Ramos (cell line): ENCODE results near the gene PDCD7.
"Not testable (repeated sequence)": the region's sequence is repeated elsewhere in the genome, so short reads cannot be mapped to it uniquely, and the experiment has no call there.

Experiments used
- in situ Hi-C: fragments of 300-500 bp; cut with MboI; formaldehyde crosslinking; loops from one replicate; pipeline ENCODE4 v1.14.3; 2022; ENCODE audit warnings: low sequenced_read_pairs; ENCODE audit not compliant: unreplicated experiment

Gene PDCD7

DNA sequence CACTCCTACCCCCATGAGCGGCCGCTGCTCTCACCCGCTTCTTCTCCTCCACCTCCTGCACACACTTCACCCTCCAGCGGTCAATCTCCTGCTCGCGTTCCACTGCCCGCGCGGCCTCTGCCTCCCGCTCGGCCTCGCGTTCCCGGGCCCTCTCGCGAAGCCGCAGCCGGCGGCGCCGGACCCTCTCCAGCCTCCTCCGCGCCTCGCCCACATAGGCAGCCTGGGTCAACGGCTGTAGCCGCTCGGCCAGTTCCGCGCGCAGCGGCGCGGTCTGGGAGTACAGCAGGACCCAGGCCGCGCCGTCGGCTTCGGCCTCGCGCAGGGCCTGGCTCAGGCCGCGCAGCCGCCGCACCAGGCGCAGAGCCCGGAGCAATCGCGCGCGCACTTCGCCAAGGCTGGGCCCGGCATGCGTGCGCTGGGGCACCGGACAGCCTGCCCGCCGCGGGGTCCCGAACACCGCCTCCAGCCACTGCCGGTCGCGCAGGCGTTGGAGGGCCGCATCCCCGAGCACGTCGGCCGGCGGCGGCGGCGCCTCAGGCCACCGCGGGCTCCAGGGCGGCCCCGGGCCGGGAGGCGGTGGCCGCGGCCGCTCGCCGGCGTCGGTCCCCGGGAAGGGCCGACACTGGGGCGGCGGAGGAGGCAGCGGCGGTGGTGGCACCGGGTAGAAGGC, 595 bp downstream of the PDCD7 start:
- in situ Hi-C loops = no loop called here

DNA sequence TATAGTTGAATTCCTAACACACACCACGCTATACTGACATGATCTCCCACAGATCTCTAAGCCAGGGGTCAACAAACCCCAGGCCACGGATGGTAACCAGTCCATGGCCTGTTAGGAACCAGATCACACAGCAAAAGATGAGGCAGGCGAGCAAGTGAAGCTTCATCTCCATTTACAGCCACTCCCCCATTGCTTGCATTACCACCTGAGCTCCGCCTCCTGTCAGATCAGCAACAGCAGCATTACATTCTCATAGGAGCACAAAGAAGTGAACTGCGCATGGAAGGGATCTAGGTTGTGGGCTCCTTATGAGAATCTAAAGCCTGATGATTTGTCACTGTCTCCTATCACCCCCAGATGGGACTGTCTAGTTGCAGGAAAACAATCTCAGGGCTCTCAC, 2.7 kb downstream of the PDCD7 start:
- in situ Hi-C loops = no loop called here

GRCh38 chr15:65115542-65115941, 18.1 kb downstream of the PDCD7 start:
- in situ Hi-C loops = no loop called here

- in situ Hi-C loops = no loop called here
These were observed 18.5 kb downstream of the PDCD7 start, which contains the start of gene UBAP1L for GRCh38 chr15:65115086-65115485. TSS of gene UBAP1L (minus strand) at chr15:65115200. CDS start at chr15:65106215, 8,985 bp downstream.

DNA sequence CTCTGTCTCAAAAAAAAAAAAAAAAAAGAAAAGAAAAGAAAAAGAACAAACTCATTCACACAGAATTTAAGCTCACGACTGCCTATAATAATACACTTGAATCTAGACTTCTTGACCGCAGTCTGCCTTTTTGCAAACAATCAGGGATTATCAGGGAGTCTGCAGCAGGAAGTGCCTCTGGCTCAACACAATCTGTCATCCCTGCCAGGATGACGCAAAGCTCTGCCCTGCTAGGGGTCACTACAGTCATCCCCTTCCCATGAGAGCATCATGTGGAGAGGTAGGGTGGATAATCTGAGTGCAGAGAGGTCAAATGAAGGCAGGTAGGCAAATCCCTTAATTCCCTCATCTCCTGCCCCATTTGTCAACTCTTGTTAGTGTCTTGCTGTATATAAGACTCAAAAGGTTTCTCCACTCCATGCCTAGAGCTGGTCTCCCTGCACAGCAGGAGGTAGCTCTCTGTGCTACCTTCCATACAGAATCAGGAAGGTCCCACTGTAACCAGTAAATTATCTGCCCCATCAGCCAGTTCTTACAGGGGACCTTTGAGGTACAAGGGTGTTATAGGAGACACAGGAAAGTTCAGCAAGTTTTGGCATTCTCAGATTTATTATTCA, 22.8 kb downstream of the PDCD7 start:
- in situ Hi-C loops = no loop called here

DNA sequence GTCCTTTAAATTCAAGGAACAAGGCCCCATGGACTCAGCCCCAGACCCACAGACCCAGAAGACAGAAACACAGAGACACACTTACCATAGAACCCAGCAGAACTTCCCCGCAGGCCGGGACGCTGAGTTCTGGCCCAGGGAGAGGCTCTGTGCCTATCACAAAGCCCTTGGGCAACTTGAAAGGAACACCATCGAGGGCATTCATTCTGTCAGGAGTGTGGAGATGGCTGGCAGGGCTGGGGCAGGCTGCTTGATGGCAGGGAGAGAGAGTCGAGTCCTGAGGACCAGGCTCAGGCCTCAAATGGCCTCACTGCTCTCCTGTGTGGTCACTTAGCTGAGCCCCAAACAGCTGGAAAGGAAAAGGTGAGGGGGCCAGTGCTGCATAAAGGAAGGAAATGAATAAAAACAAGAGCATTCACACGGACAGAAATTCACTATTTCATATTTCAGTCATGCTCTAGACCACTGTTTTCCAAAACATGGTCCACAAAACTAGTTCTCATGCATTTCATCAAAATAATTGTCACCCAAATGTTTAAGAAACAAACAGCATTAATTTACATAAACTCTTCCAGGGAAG, 27.5 kb downstream of the PDCD7 start:
- in situ Hi-C loops = no loop called here

DNA sequence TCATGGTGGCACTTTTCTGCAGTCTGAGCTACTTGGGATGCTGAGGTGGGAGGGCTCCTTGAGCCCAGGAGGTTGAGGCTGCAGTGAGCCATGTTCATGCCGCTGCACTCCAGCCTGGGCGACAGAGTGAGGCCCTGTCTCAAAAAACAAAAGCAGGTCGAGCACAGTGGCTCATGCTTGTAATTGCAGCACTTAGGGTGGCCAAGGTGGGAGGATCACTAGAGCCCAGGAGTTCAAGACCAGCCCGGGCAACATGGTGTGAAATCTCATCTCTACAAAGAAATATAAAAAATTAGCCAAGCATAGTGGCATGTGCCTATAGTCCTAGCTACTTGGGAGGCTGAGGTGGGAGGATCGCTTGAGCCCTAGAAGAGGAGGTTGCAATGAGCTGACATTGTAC, 28.6 kb downstream of the PDCD7 start:
- in situ Hi-C loops = no loop called here

DNA sequence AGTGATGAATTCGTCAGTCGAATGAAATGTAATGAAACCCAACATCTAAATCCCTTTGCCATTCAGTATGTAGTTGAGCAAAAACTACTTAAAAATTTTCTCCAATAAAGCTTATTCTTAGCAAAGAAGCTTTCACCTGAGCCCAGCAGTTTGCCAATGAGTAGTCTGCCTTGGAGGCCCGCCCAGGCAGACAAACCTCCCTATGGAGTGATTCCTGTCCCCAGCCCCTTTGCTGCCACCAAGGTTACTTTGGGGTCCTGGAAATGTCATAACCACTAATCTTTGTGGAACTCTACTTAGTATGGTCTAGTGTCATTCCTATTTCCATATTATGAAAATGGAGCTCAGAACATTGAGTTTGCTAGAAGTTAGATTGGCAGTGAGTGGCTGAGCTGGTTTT, 30.7 kb downstream of the PDCD7 start:
- in situ Hi-C loops = no loop called here

DNA sequence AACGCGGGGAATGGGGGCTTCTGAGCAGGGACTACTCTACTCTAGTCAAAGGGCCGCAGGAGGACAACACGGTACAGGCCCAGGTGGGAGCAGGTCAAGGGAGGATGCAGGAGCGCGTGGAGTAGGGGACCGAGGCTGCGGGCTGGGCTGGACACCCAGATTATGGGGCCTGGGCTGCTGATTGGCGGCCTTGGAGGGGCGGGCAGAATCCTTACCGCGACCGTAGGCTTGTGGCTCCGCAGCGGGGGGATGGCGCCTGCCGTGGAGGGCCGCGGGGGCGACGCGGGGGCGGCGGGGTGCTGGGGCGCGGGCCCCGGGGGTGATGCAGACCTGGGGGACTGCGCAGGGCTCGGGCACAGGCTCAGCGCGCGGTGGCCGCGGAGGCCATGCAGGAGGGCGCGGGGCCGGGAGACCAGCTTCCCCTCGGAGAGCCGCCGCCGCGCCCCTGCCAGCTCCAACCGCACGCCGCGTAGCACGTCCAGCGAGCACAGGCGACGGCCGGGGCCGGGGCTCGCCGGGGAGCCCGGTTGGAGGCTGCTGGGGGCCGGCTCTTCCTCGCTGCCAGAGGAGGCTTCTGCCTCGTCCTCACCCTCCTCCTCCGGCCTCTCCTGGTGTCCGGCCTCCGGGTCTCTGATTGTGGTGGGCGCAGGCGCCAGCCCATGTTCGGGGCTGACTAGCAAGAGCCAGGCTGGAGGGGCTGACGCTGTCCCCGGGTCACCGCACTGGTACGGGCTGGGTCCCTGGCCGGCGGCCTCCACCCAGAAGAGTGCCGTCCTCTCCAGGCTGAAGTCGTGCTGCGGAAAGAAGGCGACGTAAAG, 31.5 kb downstream of the PDCD7 start:
- in situ Hi-C loops = no loop called here

GRCh38 chr15:65101411-65101890, 32.2 kb downstream of the PDCD7 start:
- in situ Hi-C loops = no loop called here

- in situ Hi-C loops = no loop called here
These were observed 33.2 kb downstream of the PDCD7 start for GRCh38 chr15:65100442-65100841.

DNA sequence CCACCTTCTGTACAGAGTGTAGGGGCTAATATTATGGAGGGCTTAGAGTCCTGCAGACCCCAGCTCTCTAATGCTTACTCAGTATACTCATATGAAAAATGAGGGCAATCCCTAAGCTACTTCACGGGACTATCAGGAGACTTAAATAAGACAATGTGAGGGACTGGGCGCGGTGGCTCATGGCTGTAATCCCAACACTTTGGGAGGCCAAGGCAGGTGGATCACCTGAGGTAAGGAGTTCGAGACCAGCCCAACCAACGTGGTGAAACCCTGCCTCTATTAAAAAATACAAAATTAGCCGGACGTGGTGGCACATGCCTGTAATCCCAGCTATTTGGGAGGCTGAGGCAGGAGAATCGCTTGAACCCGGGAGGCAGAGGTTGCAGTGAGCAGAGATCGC, 33.8 kb downstream of the PDCD7 start:
- in situ Hi-C loops = not testable (repeated sequence)

- in situ Hi-C loops = no loop called here
These were observed 34.3 kb downstream of the PDCD7 start for GRCh38 chr15:65099336-65099735.

DNA sequence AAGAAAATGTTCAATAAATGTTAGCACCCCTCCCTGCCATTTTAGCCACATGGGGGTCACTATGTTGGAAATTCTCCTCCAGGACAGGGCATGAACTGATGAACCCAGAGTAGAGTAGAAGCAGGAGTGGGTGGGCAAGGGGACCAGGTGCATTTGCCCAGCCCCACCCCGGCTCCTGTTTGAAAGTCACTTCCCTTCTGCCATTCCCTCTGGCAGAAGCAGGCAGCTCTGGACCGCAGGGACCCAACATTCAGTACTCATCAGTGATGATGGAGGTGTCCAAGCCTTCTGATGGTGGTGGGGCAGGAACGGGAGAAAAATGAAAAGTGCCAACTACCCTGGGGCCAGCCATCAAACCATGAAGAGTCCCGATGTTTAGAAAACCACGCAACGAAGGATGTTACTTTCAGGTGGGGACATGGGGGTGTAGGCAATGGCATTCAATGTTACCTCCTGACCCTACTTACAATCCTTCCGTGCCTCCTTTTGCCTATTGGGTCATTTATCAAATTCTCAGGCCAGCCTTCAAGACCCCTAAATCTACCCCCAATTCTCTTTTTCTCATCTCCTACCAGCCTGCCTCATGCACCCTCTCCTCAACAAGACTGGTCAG, 35.9 kb downstream of the PDCD7 start:
- in situ Hi-C loops = no loop called here

- in situ Hi-C loops = no loop called here
These were observed 36.9 kb downstream of the PDCD7 start for GRCh38 chr15:65096481-65097385.

DNA sequence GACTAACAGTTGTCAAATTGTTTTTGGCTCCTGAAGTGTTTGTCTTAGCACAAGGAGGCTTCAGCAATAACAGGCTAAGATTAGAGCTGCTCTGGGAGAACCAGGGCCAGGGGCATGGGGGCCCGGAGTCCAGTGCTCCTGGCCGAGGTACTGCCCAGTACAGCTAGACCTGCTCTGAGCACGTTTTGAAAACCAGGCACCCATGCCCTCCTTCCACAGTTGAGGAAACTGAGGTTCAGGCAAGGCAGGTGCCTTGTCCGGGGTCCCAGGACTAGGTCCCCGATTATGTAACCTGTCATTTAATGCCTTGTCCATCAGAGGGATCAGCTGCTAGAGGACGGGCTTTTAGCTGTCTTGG, 37.9 kb downstream of the PDCD7 start:
- in situ Hi-C loops = no loop called here

- in situ Hi-C loops = no loop called here
These were observed 38.4 kb downstream of the PDCD7 start for GRCh38 chr15:65095011-65095746.

DNA sequence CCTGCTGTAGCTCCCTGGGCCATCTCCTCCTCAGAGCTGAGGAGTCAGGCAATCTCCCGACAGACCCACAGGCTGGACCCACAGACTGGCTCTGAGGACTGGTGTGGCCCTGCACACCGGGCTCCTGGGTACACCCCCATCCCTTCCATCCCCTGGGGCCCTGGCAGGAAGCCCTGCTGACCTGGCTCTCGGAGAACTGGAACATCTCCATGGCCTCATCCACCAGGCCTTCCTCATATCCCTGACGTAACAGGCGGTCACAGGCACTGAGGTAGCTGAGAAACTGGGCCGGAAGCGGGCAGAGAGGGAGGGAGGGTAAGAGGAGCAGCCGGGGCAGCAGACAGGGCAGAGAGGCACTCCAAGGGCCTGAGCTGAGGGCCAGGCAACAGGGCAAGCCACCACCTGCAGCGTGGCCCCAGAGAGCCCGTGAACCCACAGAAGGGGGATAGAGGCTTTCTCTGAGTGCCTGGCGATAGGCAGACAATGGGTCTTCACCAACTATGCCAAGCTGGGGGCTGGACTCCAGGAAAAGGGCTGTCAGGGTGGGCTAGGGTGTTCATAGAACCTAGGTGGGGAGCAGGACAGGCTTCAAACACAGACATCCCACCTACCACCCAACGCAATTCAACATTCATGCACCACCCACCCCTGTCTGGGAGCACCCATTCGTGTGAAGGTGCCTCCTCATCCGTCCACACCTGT, 39.2 kb downstream of the PDCD7 start:
- in situ Hi-C loops = no loop called here
